ENCODE results near the gene EHF. TPM values are rescaled to one million over a fixed set of nuclear protein-coding genes. Genes with fewer than 3 reads are reported as not detected.

The EHF gene
- total RNA-seq, 2 donors from 2014 or later: 0.22 TPM; not detected in 1

- Histone ChIP-seq H3K27me3 (ENCODE audit: control insufficient read depth, insufficient read depth, low read length, poor library complexity, severe bottlenecking) (peaks cover 8% of the 10 kb centered on the region), H3K9ac (ENCODE audit: extremely low read depth, low read length, poor library complexity, severe bottlenecking) (no peak overlapping the region), H3K9me3 (ENCODE audit: control insufficient read depth, low read length) (no peaks in the 10 kb centered on the region), H3K36me3 (ENCODE audit: control insufficient read depth, insufficient read depth, low read length) (no peaks in the 10 kb centered on the region), H3K27ac (ENCODE audit: low read depth, low read length) (no peak overlapping the region), H3K4me1 (ENCODE audit: control insufficient read depth, insufficient read depth, low read length) (peaks cover 8% of the 10 kb centered on the region), H3K4me3 (ENCODE audit: low read length) (no peak overlapping the region)
- WGBS, 2 experiments (ENCODE audit: insufficient coverage in 1 of 2, insufficient read length in 1 of 2): 64 to 94% methylated on average over 3 of the region's 3 CpGs
- TF ChIP-seq, protein P1, sequence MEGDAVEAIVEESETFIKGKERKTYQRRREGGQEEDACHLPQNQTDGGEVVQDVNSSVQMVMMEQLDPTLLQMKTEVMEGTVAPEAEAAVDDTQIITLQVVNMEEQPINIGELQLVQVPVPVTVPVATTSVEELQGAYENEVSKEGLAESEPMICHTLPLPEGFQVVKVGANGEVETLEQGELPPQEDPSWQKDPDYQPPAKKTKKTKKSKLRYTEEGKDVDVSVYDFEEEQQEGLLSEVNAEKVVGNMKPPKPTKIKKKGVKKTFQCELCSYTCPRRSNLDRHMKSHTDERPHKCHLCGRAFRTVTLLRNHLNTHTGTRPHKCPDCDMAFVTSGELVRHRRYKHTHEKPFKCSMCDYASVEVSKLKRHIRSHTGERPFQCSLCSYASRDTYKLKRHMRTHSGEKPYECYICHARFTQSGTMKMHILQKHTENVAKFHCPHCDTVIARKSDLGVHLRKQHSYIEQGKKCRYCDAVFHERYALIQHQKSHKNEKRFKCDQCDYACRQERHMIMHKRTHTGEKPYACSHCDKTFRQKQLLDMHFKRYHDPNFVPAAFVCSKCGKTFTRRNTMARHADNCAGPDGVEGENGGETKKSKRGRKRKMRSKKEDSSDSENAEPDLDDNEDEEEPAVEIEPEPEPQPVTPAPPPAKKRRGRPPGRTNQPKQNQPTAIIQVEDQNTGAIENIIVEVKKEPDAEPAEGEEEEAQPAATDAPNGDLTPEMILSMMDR (conservative IDR thresholded peaks at IDR 0.05): no peak
- peaks cover 4% of the 10 kb centered on the region for H3K9me3 Mint-ChIP-seq
- peaks cover 25% of the 10 kb centered on the region for H3K27me3 Mint-ChIP-seq (ENCODE audit: insufficient read depth)
- no peak overlapping the region for H3K4me3 Mint-ChIP-seq
- no peaks in the 10 kb centered on the region for H3K36me3 Mint-ChIP-seq (ENCODE audit: low read depth)
- no peak for DNase-seq
- peaks cover 21% of the 10 kb centered on the region for H3K4me1 Mint-ChIP-seq
- H3K27ac Mint-ChIP-seq: no peak overlapping the region
Observed at GRCh38 chr11:34669458-34669857, 48.6 kb downstream of the EHF start.

DNA sequence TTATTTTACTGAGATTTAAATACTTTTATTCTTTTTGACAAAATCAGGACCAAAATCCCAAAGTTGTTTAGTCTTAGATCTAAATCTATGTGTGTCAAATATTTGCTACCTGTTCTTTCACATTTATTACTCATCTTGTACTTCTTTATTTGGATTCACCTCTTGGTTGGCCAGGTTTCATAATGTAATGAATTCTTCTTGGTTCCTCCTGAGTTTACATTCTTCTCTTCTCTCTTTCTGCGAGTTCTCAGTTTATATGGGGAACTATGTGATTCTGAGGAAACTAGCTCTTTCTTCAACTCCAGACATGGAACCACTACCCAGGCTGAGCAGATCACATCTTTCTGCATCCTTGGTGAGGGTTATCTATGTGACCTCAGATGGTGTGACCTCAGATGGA lies 50.2 kb downstream of the EHF start:
- Histone ChIP-seq H3K9me3 (ENCODE audit: control insufficient read depth, low read length) (no peaks in the 10 kb centered on the region), H3K4me3 (ENCODE audit: low read length) (no peak overlapping the region), H3K36me3 (ENCODE audit: control insufficient read depth, insufficient read depth, low read length) (no peaks in the 10 kb centered on the region), H3K4me1 (ENCODE audit: control insufficient read depth, insufficient read depth, low read length) (peaks cover 8% of the 10 kb centered on the region), H3K9ac (ENCODE audit: extremely low read depth, low read length, poor library complexity, severe bottlenecking) (no peak overlapping the region), H3K27me3 (ENCODE audit: control insufficient read depth, insufficient read depth, low read length, poor library complexity, severe bottlenecking) (no peaks in the 10 kb centered on the region), H3K27ac (ENCODE audit: low read depth, low read length) (no peak overlapping the region)
- Mint-ChIP-seq H3K9me3 (peaks cover 4% of the 10 kb centered on the region), H3K27ac (no peak overlapping the region), H3K36me3 (ENCODE audit: low read depth) (no peaks in the 10 kb centered on the region), H3K27me3 (ENCODE audit: insufficient read depth) (peaks cover 23% of the 10 kb centered on the region), H3K4me3 (no peak overlapping the region), H3K4me1 (peaks cover 23% of the 10 kb centered on the region)
- DNase-seq: no peak
- TF ChIP-seq, protein P1 (conservative IDR thresholded peaks at IDR 0.05): no peak
- 83% methylated on average over 1 of the region's 1 CpG; no CpG with 5 or more reads in 1 of the 2 experiments for WGBS, 2 experiments (ENCODE audit: insufficient coverage in 1 of 2, insufficient read length in 1 of 2)

DNA sequence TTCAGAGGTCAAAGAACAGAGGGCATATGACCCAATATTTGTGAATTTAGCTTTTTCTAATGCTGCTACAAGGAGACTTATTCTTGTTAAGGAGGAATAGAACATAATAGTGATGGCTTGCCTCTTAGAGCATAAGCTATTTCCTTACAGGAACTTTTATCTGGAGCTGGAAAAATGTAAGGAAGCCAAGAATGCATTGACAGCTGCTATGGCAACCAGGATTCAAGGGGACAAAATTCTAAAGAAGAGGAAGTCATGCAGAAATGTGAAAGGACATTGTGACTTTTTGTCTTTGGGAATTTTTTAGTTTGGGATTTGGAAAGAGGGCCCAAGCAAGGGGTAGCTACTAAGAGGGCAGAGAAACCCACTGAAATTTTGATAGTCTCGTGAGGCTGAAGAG lies 51.1 kb downstream of the EHF start:
- 50 to 92% methylated on average over 1 of the region's 1 CpG for WGBS, 2 experiments (ENCODE audit: insufficient coverage in 1 of 2, insufficient read length in 1 of 2)
- H3K4me3 Mint-ChIP-seq: no peak overlapping the region

More for the DNA sequence above, 51.1 kb downstream of the EHF start:
- Mint-ChIP-seq H3K4me1 (peaks cover 27% of the 10 kb centered on the region), H3K9me3 (peaks cover 4% of the 10 kb centered on the region), H3K36me3 (ENCODE audit: low read depth) (no peaks in the 10 kb centered on the region), H3K27ac (no peak overlapping the region), H3K27me3 (ENCODE audit: insufficient read depth) (peaks cover 18% of the 10 kb centered on the region)
- Histone ChIP-seq H3K4me3 (ENCODE audit: low read length) (no peak overlapping the region), H3K36me3 (ENCODE audit: control insufficient read depth, insufficient read depth, low read length) (no peaks in the 10 kb centered on the region), H3K9ac (ENCODE audit: extremely low read depth, low read length, poor library complexity, severe bottlenecking) (no peak overlapping the region), H3K4me1 (ENCODE audit: control insufficient read depth, insufficient read depth, low read length) (peaks cover 10% of the 10 kb centered on the region), H3K27me3 (ENCODE audit: control insufficient read depth, insufficient read depth, low read length, poor library complexity, severe bottlenecking) (no peaks in the 10 kb centered on the region), H3K27ac (ENCODE audit: low read depth, low read length) (no peak overlapping the region), H3K9me3 (ENCODE audit: control insufficient read depth, low read length) (no peaks in the 10 kb centered on the region)
- TF ChIP-seq, protein P1 (conservative IDR thresholded peaks at IDR 0.05): no peak
- no peak for DNase-seq
